Liver (tissue), 9 donors: Measurements from ENCODE around the gene BEGAIN. TPM values are rescaled to one million over a fixed set of nuclear protein-coding genes. Genes with fewer than 3 reads are reported as not detected.

Source experiments
- DNase-seq: peaks from one replicate; pipeline ENCODE4 v3.0.0-alpha.2; 2017; ENCODE audit warnings: low spot score
- H3K27ac ChIP-seq, 2 donors: one replicate each; pipeline ENCODE4 v1.7.0; 2013; ENCODE audit warnings: inconsistent platforms in 2 of 2, low read length in 2 of 2, control low read depth in 1 of 2, low read depth in 1 of 2, mild to moderate bottlenecking in 1 of 2
- H3K27me3 ChIP-seq, 4 donors: one replicate each; pipeline versions ENCODE4 v1.6.1 to v1.7.0; 2013; ENCODE audit warnings: low read length in 3 of 4, inconsistent platforms in 1 of 4, mild to moderate bottlenecking in 1 of 4, moderate library complexity in 1 of 4; ENCODE audit not compliant: control insufficient read depth in 4 of 4, insufficient read depth in 4 of 4
- H3K36me3 ChIP-seq, 4 donors: one replicate each; pipeline versions ENCODE4 v1.6.1 to v1.7.0; 2013; ENCODE audit warnings: low read length in 3 of 4, mild to moderate bottlenecking in 3 of 4, low read depth in 1 of 4, moderate library complexity in 1 of 4; ENCODE audit not compliant: control insufficient read depth in 4 of 4, insufficient read depth in 3 of 4
- H3K4me1 ChIP-seq, 4 donors: one replicate each; pipeline versions ENCODE4 v1.6.1 to v1.7.0; 2013; ENCODE audit warnings: low read length in 3 of 4, mild to moderate bottlenecking in 3 of 4, moderate library complexity in 1 of 4; ENCODE audit not compliant: control insufficient read depth in 4 of 4, insufficient read depth in 4 of 4
- H3K4me3 ChIP-seq, 3 donors: one replicate each; pipeline versions ENCODE4 v1.6.1 to v1.7.0; 2013; ENCODE audit warnings: low read length in 3 of 3, control low read depth in 1 of 3, low read depth in 1 of 3, mild to moderate bottlenecking in 1 of 3
- H3K9ac ChIP-seq, 2 donors: one replicate each; pipeline ENCODE4 v1.7.0; 2013; ENCODE audit warnings: low read length in 2 of 2, mild to moderate bottlenecking in 2 of 2, moderate library complexity in 2 of 2, control low read depth in 1 of 2, low read depth in 1 of 2
- H3K9me3 ChIP-seq, 4 donors: one replicate each; pipeline versions ENCODE4 v1.6.1 to v1.7.0; 2013; ENCODE audit warnings: low read length in 3 of 4; ENCODE audit not compliant: control insufficient read depth in 4 of 4
- ATF3 ChIP-seq: IDR thresholded peaks from 2 replicates; pipeline ENCODE4 v1.6.1; 2016; ENCODE audit warnings: antibody characterized with exemption
- CTCF ChIP-seq: fragments of 150-350 bp; IDR thresholded peaks from 2 replicates; pipeline ENCODE4 v1.5.1; 2017; ENCODE audit warnings: improper control_type of control experiment, low read depth, low read length; ENCODE audit not compliant: missing input control
- EGR1 ChIP-seq, 2 donors: IDR thresholded peaks; 2 replicates each; pipeline ENCODE4 v1.6.1; 2016 to 2018; ENCODE audit warnings: antibody characterized with exemption in 2 of 2, low read depth in 2 of 2
- FOXA1 ChIP-seq: IDR thresholded peaks from 2 replicates; pipeline ENCODE4 v1.6.1; 2016; ENCODE audit warnings: antibody characterized with exemption
- FOXA2 ChIP-seq: IDR thresholded peaks from 2 replicates; pipeline ENCODE4 v1.6.1; 2016; ENCODE audit warnings: antibody characterized with exemption
- GABPA ChIP-seq, 2 donors: IDR thresholded peaks in 1 of 2; conservative IDR thresholded peaks in 1 of 2; 2 replicates each; pipeline ENCODE4 v1.6.1; 2016; ENCODE audit warnings: antibody characterized with exemption in 2 of 2, mild to moderate bottlenecking in 1 of 2, moderate library complexity in 1 of 2
- HNF4A ChIP-seq, 2 donors: conservative IDR thresholded peaks; 2 replicates each; pipeline ENCODE4 v1.6.1; 2016; ENCODE audit warnings: antibody characterized with exemption in 2 of 2, mild to moderate bottlenecking in 2 of 2
- JUND ChIP-seq, 2 donors: IDR thresholded peaks; 2 replicates each; pipeline ENCODE4 v1.6.1; 2016; ENCODE audit warnings: antibody characterized with exemption in 2 of 2
- NR2F2 ChIP-seq: IDR thresholded peaks from 2 replicates; pipeline ENCODE4 v1.6.1; 2016; ENCODE audit warnings: antibody characterized with exemption
- RAD21 ChIP-seq, 2 donors: IDR thresholded peaks; 2 replicates each; pipeline ENCODE4 v1.6.1; 2016; ENCODE audit warnings: antibody characterized with exemption in 2 of 2, mild to moderate bottlenecking in 2 of 2
- REST ChIP-seq: IDR thresholded peaks from 2 replicates; pipeline ENCODE4 v1.6.1; 2016; ENCODE audit warnings: antibody characterized with exemption, mild to moderate bottlenecking
- RXRA ChIP-seq, 2 donors: IDR thresholded peaks; 2 replicates each; pipeline ENCODE4 v1.6.1; 2017 to 2018; ENCODE audit warnings: antibody characterized with exemption in 2 of 2, mild to moderate bottlenecking in 1 of 2
- SP1 ChIP-seq: IDR thresholded peaks from 2 replicates; pipeline ENCODE4 v1.6.1; 2018; ENCODE audit warnings: antibody characterized with exemption, mild to moderate bottlenecking
- TAF1 ChIP-seq: conservative IDR thresholded peaks from 2 replicates; pipeline ENCODE4 v1.6.1; 2016; ENCODE audit warnings: antibody characterized with exemption, mild to moderate bottlenecking
- YY1 ChIP-seq: IDR thresholded peaks from 2 replicates; pipeline ENCODE4 v1.6.1; 2016; ENCODE audit warnings: antibody characterized with exemption, mild to moderate bottlenecking
- ZBTB33 ChIP-seq: IDR thresholded peaks from 2 replicates; pipeline ENCODE4 v1.6.1; 2016; ENCODE audit warnings: antibody characterized with exemption
- WGBS: extraction: QIAGEN DNeasy Blood & Tissue Kit; methylation state at CpG from one replicate; pipeline ENCODE4 v1.1.7; 2013; 5-methylcytosine and 5-hydroxymethylcytosine counted together
- polyA plus RNA-seq, 2 donors: library from polyadenylated mRNA; stranded (reverse) in 1 of 2; unstranded in 1 of 2; fragments of 200-250 nt in 1 of 2; fragments of >200 nt in 1 of 2; fragmentation: Nextera tagmentation in 1 of 2; extraction: Ambion mirVana in 1 of 2; gene quantifications; one replicate each; pipeline versions ENCODE4 v1.2.1 to v1.2.3, GENCODE V29; 2013 to 2015
- total RNA-seq, 2 donors: library from RNA; depleted of rRNA; stranded (reverse); fragments of >200 nt; gene quantifications; one replicate each; pipeline ENCODE4 v1.2.3, GENCODE V29; 2014
- TF ChIP-seq, protein P1 (sequence below): IDR thresholded peaks from 2 replicates; pipeline ENCODE4 v1.6.1; 2016; ENCODE audit warnings: antibody characterized with exemption
- donor health status: healthy.
- donor health status: healthy.
- donor health status: healthy.
- donor health status: healthy.
- donor health status: healthy.

BEGAIN gene
- total and polyA plus RNA-seq, 4 donors = 0.11 to 1.9 (median 0.29) TPM

- TF ChIP-seq HNF4A (conservative IDR thresholded peaks at IDR 0.05) (no peak), ATF3 (no peak), YY1 (no peak), EGR1 (IDR thresholded peaks at IDR 0.05; ENCODE audit: low read depth in 2 of 2) (no peak), RAD21 (IDR thresholded peaks at IDR 0.05) (no peak), FOXA2 (no peak), NR2F2 (no peak), TAF1 (no peak), SP1 (no peak), FOXA1 (no peak), RXRA (IDR thresholded peaks at IDR 0.05) (no peak), JUND (IDR thresholded peaks at IDR 0.05) (no peak)
- TF ChIP-seq, protein P1, sequence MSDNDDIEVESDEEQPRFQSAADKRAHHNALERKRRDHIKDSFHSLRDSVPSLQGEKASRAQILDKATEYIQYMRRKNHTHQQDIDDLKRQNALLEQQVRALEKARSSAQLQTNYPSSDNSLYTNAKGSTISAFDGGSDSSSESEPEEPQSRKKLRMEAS = no peak
- WGBS = 77% methylated on average over 5 of the region's 5 CpGs
- H3K4me3 ChIP-seq = no peak overlapping the region
- H3K9me3 ChIP-seq = no peaks in the 10 kb centered on the region
- H3K36me3 ChIP-seq = no peaks in the 10 kb centered on the region
- no peaks in the 10 kb centered on the region for H3K27me3 ChIP-seq
- no peaks in the 10 kb centered on the region for H3K4me1 ChIP-seq
- H3K9ac ChIP-seq = no peak overlapping the region
- H3K27ac ChIP-seq = no peak overlapping the region
- no peak for DNase-seq
Measured at GRCh38 chr14:100594625-100594951, 7.4 kb upstream of the BEGAIN start.

DNA sequence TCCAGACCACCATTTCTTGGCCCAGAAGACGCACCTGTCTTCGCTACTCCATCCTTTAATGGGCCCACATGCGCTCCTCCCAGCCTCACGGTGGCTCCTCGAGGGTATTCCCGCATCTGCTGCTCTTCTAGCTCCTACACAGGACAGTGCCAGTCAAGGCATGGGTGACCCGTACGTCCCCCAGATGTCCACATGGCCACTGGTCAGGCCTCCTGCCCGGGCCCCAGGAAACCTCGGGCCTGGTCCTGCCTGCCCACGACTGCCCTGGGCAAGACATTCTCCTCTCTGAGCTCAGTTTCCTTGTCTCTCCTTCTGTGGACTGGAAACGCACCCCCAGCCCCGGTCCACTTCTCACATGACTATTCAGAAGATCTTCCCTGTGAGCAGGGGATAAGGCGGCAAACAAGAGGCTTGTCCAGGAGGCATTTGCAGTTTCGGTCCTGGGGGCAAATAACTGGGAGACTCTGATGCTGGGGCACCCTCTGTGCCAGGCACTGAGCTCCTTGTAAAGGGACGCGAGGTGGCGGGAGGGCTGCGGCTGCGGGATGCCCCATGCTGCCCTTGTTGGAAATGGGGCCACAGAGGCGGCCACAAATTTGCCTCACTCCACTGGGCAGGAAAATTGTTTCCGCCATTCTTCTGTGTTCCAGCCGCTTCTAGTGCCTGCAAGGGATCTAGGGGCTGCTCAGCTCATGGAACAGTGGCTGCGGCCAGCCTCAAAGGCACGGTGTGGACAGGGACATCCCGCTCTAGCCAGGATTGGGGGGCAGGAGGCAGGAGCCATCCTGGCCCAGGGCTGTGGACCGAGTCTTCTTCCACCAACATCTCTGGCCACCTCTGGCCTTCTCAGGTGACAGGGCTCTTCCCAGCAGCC is 6.8 kb upstream of the BEGAIN start:
- WGBS = 87% methylated on average over 27 of the region's 27 CpGs
- no peaks in the 10 kb centered on the region for H3K4me1 ChIP-seq
- no peaks in the 10 kb centered on the region for H3K27me3 ChIP-seq
- H3K4me3 ChIP-seq = no peak overlapping the region
- no peaks in the 10 kb centered on the region for H3K36me3 ChIP-seq
- no peaks in the 10 kb centered on the region for H3K9me3 ChIP-seq
- TF ChIP-seq JUND (IDR thresholded peaks at IDR 0.05) (no peak), REST (no peak), GABPA (IDR thresholded peaks at IDR 0.05 in 1 of 2, conservative IDR thresholded peaks at IDR 0.05 in 1 of 2) (no peak), ZBTB33 (no peak), ATF3 (no peak), RAD21 (IDR thresholded peaks at IDR 0.05) (no peak), RXRA (IDR thresholded peaks at IDR 0.05) (no peak), CTCF (no peak), TAF1 (no peak), FOXA2 (no peak), SP1 (no peak), FOXA1 (no peak), NR2F2 (no peak), HNF4A (conservative IDR thresholded peaks at IDR 0.05) (no peak)
- TF ChIP-seq, protein P1 = no peak
- H3K9ac ChIP-seq = no peak overlapping the region
- no peak for DNase-seq
- H3K27ac ChIP-seq = no peak overlapping the region
